ENCODE data around the gene FAM163A. TPM values are rescaled to one million over a fixed set of nuclear protein-coding genes. Genes with fewer than 3 reads are reported as not detected.

The FAM163A gene
- total RNA-seq, 1 donor from 2014 or later: not detected

DNA sequence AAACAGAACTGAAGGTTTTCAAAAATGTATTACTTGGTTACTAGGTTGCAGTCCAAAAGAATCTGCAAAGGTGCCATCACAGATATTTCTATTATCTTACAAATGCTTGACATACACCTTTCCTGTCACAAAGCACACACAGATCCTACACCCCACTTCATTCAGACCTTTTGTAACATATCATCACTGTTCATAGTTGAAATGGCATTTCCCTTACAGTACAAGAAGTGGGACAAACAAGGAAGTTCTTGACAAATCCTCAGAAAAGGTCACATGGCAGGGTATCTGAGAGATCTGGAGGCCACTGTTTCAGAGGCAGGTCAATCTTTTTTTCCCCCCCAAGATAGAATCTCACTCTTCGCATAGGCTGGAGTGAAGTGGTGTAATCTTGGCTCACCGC, 113.2 kb downstream of the FAM163A start:
- TF ChIP-seq, protein P1, sequence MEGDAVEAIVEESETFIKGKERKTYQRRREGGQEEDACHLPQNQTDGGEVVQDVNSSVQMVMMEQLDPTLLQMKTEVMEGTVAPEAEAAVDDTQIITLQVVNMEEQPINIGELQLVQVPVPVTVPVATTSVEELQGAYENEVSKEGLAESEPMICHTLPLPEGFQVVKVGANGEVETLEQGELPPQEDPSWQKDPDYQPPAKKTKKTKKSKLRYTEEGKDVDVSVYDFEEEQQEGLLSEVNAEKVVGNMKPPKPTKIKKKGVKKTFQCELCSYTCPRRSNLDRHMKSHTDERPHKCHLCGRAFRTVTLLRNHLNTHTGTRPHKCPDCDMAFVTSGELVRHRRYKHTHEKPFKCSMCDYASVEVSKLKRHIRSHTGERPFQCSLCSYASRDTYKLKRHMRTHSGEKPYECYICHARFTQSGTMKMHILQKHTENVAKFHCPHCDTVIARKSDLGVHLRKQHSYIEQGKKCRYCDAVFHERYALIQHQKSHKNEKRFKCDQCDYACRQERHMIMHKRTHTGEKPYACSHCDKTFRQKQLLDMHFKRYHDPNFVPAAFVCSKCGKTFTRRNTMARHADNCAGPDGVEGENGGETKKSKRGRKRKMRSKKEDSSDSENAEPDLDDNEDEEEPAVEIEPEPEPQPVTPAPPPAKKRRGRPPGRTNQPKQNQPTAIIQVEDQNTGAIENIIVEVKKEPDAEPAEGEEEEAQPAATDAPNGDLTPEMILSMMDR (conservative IDR thresholded peaks at IDR 0.05): no peak
- peaks cover 18% of the 10 kb centered on the region for H3K4me1 Mint-ChIP-seq
- no peak overlapping the region for H3K4me3 Mint-ChIP-seq
- no peaks in the 10 kb centered on the region for H3K27me3 Mint-ChIP-seq (ENCODE audit: low read depth)
- H3K9me3 Mint-ChIP-seq: no peaks in the 10 kb centered on the region
- no peak for DNase-seq (ENCODE audit: low read depth, low spot score)
- peaks cover 2% of the 10 kb centered on the region for H3K36me3 Mint-ChIP-seq (ENCODE audit: low read depth)
- H3K27ac Mint-ChIP-seq (ENCODE audit: unreplicated experiment): no peak overlapping the region

DNA sequence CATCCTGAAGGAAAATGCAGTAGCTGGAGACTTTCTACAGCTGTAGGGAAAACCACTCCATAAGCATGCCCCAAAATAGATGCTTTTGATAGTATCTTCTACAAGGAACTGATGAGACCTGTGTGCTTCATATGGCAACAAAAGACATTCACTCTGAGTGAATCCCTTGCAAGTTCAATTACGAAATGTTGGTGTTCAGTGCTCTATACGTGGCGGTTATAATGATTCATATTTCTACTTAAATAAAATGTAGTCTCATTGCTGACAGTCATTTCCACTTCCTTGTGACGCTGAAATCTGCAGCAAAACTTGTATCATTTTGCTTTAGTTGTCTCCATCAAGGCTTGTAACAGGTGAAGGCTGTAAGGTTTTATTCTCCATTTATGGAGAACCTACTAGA, 113.9 kb downstream of the FAM163A start:
- no peaks in the 10 kb centered on the region for H3K27me3 Mint-ChIP-seq (ENCODE audit: low read depth)
- DNase-seq (ENCODE audit: low read depth, low spot score): no peak
- TF ChIP-seq, protein P1 (conservative IDR thresholded peaks at IDR 0.05): no peak
- peaks cover 18% of the 10 kb centered on the region for H3K4me1 Mint-ChIP-seq
- H3K4me3 Mint-ChIP-seq: no peak overlapping the region
- no peaks in the 10 kb centered on the region for H3K9me3 Mint-ChIP-seq
- peaks cover 2% of the 10 kb centered on the region for H3K36me3 Mint-ChIP-seq (ENCODE audit: low read depth)
- no peak overlapping the region for H3K27ac Mint-ChIP-seq (ENCODE audit: unreplicated experiment)

DNA sequence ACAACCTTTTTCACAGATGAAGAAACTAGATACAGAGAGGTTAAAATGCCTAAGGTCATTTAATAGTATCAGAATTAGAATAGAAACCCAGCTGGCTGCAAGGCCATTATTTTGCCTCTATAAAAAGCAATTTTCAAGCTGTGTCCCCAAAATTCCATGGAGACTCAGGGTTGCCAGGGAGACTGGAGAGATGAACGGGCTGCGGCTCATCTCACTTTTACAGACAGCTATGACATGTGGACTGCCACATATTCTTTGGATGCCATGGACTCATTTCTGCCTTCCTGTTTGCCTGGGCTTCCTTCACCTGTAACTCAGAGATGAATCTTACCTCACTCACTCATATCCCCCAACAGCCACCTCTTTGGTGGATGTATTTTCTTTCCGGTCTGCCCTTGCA, 117.6 kb downstream of the FAM163A start:
- no peak for DNase-seq (ENCODE audit: low read depth, low spot score)
- TF ChIP-seq, protein P1 (conservative IDR thresholded peaks at IDR 0.05): no peak
- no peaks in the 10 kb centered on the region for H3K27me3 Mint-ChIP-seq (ENCODE audit: low read depth)
- H3K27ac Mint-ChIP-seq (ENCODE audit: unreplicated experiment): no peak overlapping the region
- H3K36me3 Mint-ChIP-seq (ENCODE audit: low read depth): peaks cover 13% of the 10 kb centered on the region
- no peaks in the 10 kb centered on the region for H3K9me3 Mint-ChIP-seq
- no peak overlapping the region for H3K4me3 Mint-ChIP-seq
- H3K4me1 Mint-ChIP-seq: peaks cover 18% of the 10 kb centered on the region

DNA sequence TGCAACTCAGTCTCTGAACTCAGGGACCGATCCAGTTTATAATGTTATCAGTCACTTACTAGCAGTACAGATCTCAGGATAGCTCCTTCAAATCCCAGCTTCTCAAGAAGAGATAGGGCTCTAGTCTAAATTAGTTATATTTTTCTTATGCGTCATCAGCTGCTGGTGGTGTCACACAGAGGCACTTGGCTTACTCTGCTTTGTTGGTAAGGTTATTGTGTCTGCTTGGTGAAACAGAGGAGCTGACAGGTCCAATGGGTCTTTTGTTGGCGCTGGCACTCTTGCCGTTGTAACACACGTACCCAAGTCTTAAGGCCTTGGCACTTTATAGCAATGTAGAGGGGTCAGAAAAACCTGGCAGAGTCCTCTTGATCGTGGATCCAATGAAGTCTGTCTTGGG, 122.3 kb downstream of the FAM163A start:
- TF ChIP-seq, protein P1 (conservative IDR thresholded peaks at IDR 0.05): no peak
- H3K4me1 Mint-ChIP-seq: peaks cover 13% of the 10 kb centered on the region
- H3K36me3 Mint-ChIP-seq (ENCODE audit: low read depth): peaks cover 21% of the 10 kb centered on the region
- no peak for DNase-seq (ENCODE audit: low read depth, low spot score)
- no peaks in the 10 kb centered on the region for H3K9me3 Mint-ChIP-seq
- no peaks in the 10 kb centered on the region for H3K27me3 Mint-ChIP-seq (ENCODE audit: low read depth)
- no peak overlapping the region for H3K27ac Mint-ChIP-seq (ENCODE audit: unreplicated experiment)
- no peak overlapping the region for H3K4me3 Mint-ChIP-seq

Other genes starting within 250 kb of the FAM163A start
- gene NPHS2, start 167.3 kb upstream of the FAM163A start, total RNA-seq: not detected in 2 replicates
- not detected in 2 replicates for gene TDRD5, start 151.5 kb upstream of the FAM163A start, total RNA-seq
- 76.2 and 78.0 TPM in 2 replicates for gene TOR1AIP2, start 134.5 kb downstream of the FAM163A start, total RNA-seq
- 21.5 and 22.1 TPM in 2 replicates for gene TOR1AIP1, start 139.0 kb downstream of the FAM163A start, total RNA-seq
- 44.8 and 50.1 TPM in 2 replicates for gene CEP350, start 211.5 kb downstream of the FAM163A start, total RNA-seq

Data from neural crest cell (in vitro differentiated cells).